Esophagus squamous epithelium (tissue), 4 donors: ENCODE results near the gene SMYD3.

Experiments
- CTCF ChIP-seq, 6 experiments: fragments of 450-650 bp in 4 of 6; fragments of 200-600 bp in 2 of 6; sonication (generic) in 2 of 6; IDR thresholded peaks; one replicate each; pipeline ENCODE4 v1.5.1; 2016 to 2019; ENCODE audit warnings: antibody characterized with exemption in 6 of 6, mild to moderate bottlenecking in 4 of 6, moderate library complexity in 4 of 6
- POLR2A ChIP-seq, 4 donors: fragments of 450-650 bp; IDR thresholded peaks; one replicate each; pipeline ENCODE4 v1.6.1; 2017; ENCODE audit warnings: antibody characterized with exemption in 4 of 4, mild to moderate bottlenecking in 4 of 4, moderate library complexity in 3 of 4

GRCh38 chr1:245875581-245876261 is 631.4 kb downstream of the SMYD3 start:
- TF ChIP-seq CTCF (IDR thresholded peaks at IDR 0.05) (no peak), POLR2A (IDR thresholded peaks at IDR 0.05) (no peak)
